ENCODE results near the gene LONP1.

The LONP1 gene

GRCh38 chr19:5666921-5667610 lies 52.9 kb downstream of the LONP1 start (continued):
- no peak for TF ChIP-seq ZBTB6 (tag by site-specific recombination; IDR thresholded peaks at IDR 0.05)
- TF ChIP-seq, protein P1, sequence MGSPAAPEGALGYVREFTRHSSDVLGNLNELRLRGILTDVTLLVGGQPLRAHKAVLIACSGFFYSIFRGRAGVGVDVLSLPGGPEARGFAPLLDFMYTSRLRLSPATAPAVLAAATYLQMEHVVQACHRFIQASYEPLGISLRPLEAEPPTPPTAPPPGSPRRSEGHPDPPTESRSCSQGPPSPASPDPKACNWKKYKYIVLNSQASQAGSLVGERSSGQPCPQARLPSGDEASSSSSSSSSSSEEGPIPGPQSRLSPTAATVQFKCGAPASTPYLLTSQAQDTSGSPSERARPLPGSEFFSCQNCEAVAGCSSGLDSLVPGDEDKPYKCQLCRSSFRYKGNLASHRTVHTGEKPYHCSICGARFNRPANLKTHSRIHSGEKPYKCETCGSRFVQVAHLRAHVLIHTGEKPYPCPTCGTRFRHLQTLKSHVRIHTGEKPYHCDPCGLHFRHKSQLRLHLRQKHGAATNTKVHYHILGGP (tag by site-specific recombination; IDR thresholded peaks at IDR 0.05): no peak
- no peak for TF ChIP-seq ZFP69B (tag by site-specific recombination; IDR thresholded peaks at IDR 0.05)
- no peak for TF ChIP-seq HOXD13 (CRISPR knock-in tag; IDR thresholded peaks at IDR 0.05; ENCODE audit: borderline replicate concordance)
- no peak for TF ChIP-seq TRIM28 (IDR thresholded peaks at IDR 0.05; ENCODE audit: borderline replicate concordance, low read length)

- Histone ChIP-seq H3K4me3 (ENCODE audit: low read depth, low read length) (no peak overlapping the region), H3K9me3 (ENCODE audit: control insufficient read depth, insufficient read depth, low read depth, low read length) (no peaks in the 10 kb centered on the region), H3K4me1 (ENCODE audit: control insufficient read depth, insufficient read depth, low read length) (no peaks in the 10 kb centered on the region), H3K36me3 (ENCODE audit: control insufficient read depth in 2 of 2, insufficient read depth in 1 of 2, low read length in 2 of 2) (peaks cover 44 to 86% of the 10 kb centered on the region in 2 experiments), H3K27ac (ENCODE audit: extremely low read depth, low read depth, low read length) (0 out of 2 replicates have a peak overlapping the region, but pooled peaks have one; percentile 11)
- POLR2A ChIA-PET: interaction anchor here (1.0 to 1.9 kb wide), 3 partner anchors 24 to 43 kb away, joined by 4 to 5 read pairs (median 5); partner anchors contain the start of genes RPL36, SAFB and SAFB2
- no peak for TF ChIP-seq ZNF514 (tag by site-specific recombination; IDR thresholded peaks at IDR 0.05)
- TF ChIP-seq ZEB2 (tag by site-specific recombination; IDR thresholded peaks at IDR 0.05): no peak
- TF ChIP-seq ZNF366 (tag by site-specific recombination; conservative IDR thresholded peaks at IDR 0.05): no peak
- no peak for TF ChIP-seq ZNF76 (tag by site-specific recombination; IDR thresholded peaks at IDR 0.05; ENCODE audit: borderline replicate concordance, low read depth)
- CTCF ChIA-PET: interaction anchor here (1.0 to 1.1 kb wide), 2 partner anchors 11 to 29 kb away, joined by 3 read pairs; no protein-coding TSS in a partner anchor
Observed at GRCh38 chr19:5665781-5666513, 54.0 kb downstream of the LONP1 start.

DNA sequence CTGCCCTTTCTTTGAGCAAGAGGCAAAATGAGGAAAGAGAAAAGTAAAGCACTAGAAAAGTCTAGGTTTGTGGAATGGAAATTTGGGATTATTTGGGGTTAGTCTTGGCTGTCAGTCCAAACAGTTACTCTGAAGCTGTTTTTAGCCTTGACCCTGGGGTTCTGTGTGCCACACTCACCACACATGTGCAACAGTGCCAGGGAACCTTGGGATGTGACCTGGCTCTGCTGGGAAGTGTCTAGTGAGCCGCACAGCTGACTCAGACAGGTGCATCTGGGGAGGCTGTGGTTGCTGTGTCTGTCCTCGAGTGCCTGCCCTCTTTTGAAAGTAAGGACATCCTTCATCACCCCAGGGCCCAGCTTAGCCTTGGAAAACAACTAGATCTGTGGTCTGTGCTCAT lies 55.4 kb downstream of the LONP1 start:
- Histone ChIP-seq H3K36me3 (ENCODE audit: control insufficient read depth in 2 of 2, insufficient read depth in 1 of 2, low read length in 2 of 2) (peaks cover 56 to 95% of the 10 kb centered on the region in 2 experiments), H3K4me3 (ENCODE audit: low read depth, low read length) (no peak overlapping the region), H3K9me3 (ENCODE audit: control insufficient read depth, insufficient read depth, low read depth, low read length) (no peaks in the 10 kb centered on the region), H3K27ac (ENCODE audit: extremely low read depth, low read depth, low read length) (no peak overlapping the region), H3K4me1 (ENCODE audit: control insufficient read depth, insufficient read depth, low read length) (no peaks in the 10 kb centered on the region)
- ChIA-PET CTCF (interaction anchor here (0.5 to 0.6 kb wide), 2 partner anchors 25 to 1671 kb away, joined by 3 to 4 read pairs; partner anchors contain the start of gene RPL36), POLR2A (interaction anchor here (1.5 to 1.9 kb wide), 2 partner anchors 25 to 42 kb away, joined by 4 to 5 read pairs; partner anchors contain the start of genes RPL36, SAFB and SAFB2)
- no peak for TF ChIP-seq ZNF571 (tag by site-specific recombination; IDR thresholded peaks at IDR 0.05)
- no peak for TF ChIP-seq ZNF426 (tag by site-specific recombination; IDR thresholded peaks at IDR 0.05)
- no peak for TF ChIP-seq ZNF138 (tag by site-specific recombination; IDR thresholded peaks at IDR 0.05; ENCODE audit: borderline replicate concordance)

- POLR2A ChIA-PET: no interaction called here
- TF ChIP-seq, protein P2, sequence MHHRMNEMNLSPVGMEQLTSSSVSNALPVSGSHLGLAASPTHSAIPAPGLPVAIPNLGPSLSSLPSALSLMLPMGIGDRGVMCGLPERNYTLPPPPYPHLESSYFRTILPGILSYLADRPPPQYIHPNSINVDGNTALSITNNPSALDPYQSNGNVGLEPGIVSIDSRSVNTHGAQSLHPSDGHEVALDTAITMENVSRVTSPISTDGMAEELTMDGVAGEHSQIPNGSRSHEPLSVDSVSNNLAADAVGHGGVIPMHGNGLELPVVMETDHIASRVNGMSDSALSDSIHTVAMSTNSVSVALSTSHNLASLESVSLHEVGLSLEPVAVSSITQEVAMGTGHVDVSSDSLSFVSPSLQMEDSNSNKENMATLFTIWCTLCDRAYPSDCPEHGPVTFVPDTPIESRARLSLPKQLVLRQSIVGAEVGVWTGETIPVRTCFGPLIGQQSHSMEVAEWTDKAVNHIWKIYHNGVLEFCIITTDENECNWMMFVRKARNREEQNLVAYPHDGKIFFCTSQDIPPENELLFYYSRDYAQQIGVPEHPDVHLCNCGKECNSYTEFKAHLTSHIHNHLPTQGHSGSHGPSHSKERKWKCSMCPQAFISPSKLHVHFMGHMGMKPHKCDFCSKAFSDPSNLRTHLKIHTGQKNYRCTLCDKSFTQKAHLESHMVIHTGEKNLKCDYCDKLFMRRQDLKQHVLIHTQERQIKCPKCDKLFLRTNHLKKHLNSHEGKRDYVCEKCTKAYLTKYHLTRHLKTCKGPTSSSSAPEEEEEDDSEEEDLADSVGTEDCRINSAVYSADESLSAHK (tag by site-specific recombination; IDR thresholded peaks at IDR 0.05): no peak
- no peak for TF ChIP-seq ZNF274 (IDR thresholded peaks at IDR 0.05; ENCODE audit: low read length)
- TF ChIP-seq ZNF274 (tag by site-specific recombination; IDR thresholded peaks at IDR 0.05; ENCODE audit: borderline replicate concordance): no peak
- TF ChIP-seq ZBTB1 (tag by site-specific recombination; IDR thresholded peaks at IDR 0.05): no peak
- TF ChIP-seq ZNF311 (tag by site-specific recombination; IDR thresholded peaks at IDR 0.05; ENCODE audit: borderline replicate concordance): no peak
- no peak for TF ChIP-seq ZNF23 (tag by site-specific recombination; IDR thresholded peaks at IDR 0.05; ENCODE audit: borderline replicate concordance)
- TF ChIP-seq ZNF792 (tag by site-specific recombination; IDR thresholded peaks at IDR 0.05): no peak
- no peak for TF ChIP-seq ZNF157 (tag by site-specific recombination; IDR thresholded peaks at IDR 0.05)
- TF ChIP-seq ZNF692 (tag by site-specific recombination; IDR thresholded peaks at IDR 0.05): no peak
- no peak for TF ChIP-seq ZBTB17 (tag by site-specific recombination; IDR thresholded peaks at IDR 0.05)
Observed at GRCh38 chr19:5663904-5664303, 56.0 kb downstream of the LONP1 start.

More at GRCh38 chr19:5663904-5664303, 56.0 kb downstream of the LONP1 start:
- Histone ChIP-seq H3K36me3 (ENCODE audit: control insufficient read depth in 2 of 2, insufficient read depth in 1 of 2, low read length in 2 of 2) (peaks cover 59 to 95% of the 10 kb centered on the region in 2 experiments), H3K27ac (ENCODE audit: extremely low read depth, low read depth, low read length) (no peak overlapping the region), H3K4me1 (ENCODE audit: control insufficient read depth, insufficient read depth, low read length) (no peaks in the 10 kb centered on the region), H3K4me3 (ENCODE audit: low read depth, low read length) (no peak overlapping the region), H3K9me3 (ENCODE audit: control insufficient read depth, insufficient read depth, low read depth, low read length) (no peaks in the 10 kb centered on the region)
- CTCF ChIA-PET: interaction anchor here (0.6 kb wide), 1 partner anchor 1671 kb away, joined by 4 read pairs; no protein-coding TSS in a partner anchor
